NCI-H2171 (cell line): ENCODE data around the gene RPS27.

Source experiments
- DNase-seq: peaks from one replicate; lab custom pipeline; 2025; lab: John Stamatoyannopoulos, UW

RPS27 gene

GRCh38 chr1:153990468-153991150 is at the start of gene RPS27:
Gene RPS27, plus strand, starts transcription at chr1:153990762. Its CDS starts 35 bp downstream, at chr1:153990797.
- DNase-seq = peak; percentile 97

- DNase-seq = no peak
Measured at GRCh38 chr1:153941826-153942725, 48.5 kb upstream of the RPS27 start.

DNA sequence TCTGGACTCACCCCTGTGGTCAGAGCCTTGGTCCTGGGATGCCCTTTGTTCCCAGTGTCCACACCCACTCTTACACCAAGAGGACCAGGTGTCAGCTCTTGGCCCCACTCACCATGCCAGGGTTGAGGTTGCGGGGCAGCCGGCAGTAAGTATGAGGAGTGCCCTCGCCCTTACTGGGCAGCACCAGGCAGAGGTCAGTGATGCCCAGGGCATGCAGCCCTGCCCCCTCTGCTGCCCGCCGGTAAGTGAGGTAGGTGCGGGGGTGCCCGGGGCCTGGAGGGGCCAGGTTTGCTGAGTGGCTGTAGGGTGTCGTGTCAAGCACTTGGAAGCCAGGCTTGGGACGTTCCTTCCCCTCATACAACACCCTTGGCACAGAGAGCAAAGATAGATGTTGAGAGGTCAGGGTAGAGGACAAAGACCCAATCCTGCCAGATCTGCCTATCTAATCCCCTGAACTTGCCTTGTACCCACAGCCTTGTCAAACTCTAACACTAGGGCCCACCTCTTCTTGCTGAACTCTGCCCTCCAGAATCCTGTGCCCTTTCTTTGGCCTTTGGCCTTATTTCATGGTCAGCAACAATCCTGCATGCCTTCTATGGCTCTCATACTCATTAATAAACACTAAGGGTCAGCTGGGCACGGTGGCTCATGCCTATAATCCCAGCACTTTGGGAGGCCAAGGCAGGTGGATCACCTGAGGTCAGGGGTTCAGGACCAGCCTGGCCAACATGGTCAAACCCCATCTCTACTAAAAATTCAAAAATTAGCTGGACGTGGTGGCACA is 47.6 kb upstream of the RPS27 start:
- no peak for DNase-seq

DNA sequence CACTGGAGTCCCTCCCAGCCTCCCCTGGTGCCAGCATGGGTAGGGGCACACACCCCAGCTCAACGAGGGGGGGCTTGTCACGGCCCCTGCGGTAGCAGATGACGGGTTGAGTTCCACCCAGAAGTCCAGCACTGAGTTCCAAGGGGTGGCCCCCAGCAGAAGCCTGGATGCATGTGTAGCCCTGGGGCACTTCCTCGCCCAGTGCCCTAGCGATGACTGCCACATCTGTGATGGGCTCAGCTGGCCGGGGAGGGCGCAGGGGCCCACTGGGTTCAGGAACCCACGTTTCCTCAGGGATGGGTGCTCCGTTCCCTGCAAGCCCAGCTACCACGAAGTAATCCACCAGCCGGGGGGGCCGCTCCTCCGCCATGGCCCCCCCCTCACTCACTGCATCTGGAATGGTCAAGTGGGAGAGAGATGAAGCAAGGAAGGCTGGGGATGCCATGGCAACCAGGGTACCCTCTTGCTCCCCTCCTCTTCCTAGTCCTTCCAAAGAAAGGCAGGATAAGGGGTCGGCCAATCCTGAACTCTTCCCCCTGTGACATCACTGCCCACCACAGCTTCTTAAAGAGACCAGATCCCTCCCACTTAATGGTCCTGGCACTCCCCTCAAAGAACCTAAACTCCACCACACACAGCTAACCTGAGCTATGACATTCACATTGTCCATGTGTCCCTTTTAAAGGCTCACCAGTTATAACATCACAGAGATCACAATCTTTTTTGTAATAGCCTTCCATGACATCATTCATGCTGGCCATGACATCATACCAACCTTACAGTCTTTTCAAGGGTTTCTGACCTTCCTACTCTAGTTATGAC is 46.3 kb upstream of the RPS27 start:
- no peak for DNase-seq

GRCh38 chr1:153944827-153945117 is 45.8 kb upstream of the RPS27 start:
- no peak for DNase-seq

DNA sequence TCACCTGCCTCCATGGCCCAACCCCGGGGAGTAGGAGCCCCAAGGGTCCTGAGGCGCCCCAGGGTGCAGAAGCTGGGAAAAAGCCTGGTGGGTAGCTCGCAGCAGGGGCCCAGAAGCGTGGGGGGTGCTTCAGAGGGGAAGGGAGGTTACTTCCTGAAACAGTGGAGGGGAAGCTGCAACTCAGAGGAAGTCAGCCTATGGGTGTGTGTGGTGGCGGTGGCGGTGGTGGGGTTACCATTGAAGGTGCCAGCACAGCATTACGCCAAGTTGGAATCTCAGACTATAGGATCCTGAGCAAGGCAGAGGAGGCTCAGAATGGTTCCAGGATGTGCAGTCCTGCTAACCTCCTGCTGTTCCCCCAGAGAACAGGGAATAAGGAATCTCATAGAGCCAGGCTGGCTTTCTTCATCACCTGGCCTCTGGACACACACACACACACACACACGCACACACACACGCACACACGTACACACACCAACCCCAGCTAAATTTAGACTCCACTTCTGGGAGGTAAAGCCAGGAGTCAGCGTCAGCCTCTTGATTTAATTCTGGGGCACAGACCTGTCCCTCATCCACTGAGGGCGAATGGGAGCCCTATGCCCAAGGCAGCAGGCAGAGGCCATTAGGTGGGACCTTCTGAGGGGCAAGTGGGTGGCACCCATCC is 45.3 kb upstream of the RPS27 start:
- no peak for DNase-seq

- DNase-seq = peak; percentile 48
Measured at GRCh38 chr1:153945795-153946621, 44.6 kb upstream of the RPS27 start.

GRCh38 chr1:153946622-153947241 is 43.8 kb upstream of the RPS27 start, which contains the start of gene DENND4B:
Gene DENND4B, minus strand, starts transcription at chr1:153946718. Its CDS starts 2,344 bp downstream, at chr1:153944374.
- DNase-seq = peak; percentile 69

GRCh38 chr1:153951183-153951582 is 39.4 kb upstream of the RPS27 start:
- DNase-seq = no peak

- no peak for DNase-seq
Measured at GRCh38 chr1:153951801-153952200, 38.8 kb upstream of the RPS27 start.

DNA sequence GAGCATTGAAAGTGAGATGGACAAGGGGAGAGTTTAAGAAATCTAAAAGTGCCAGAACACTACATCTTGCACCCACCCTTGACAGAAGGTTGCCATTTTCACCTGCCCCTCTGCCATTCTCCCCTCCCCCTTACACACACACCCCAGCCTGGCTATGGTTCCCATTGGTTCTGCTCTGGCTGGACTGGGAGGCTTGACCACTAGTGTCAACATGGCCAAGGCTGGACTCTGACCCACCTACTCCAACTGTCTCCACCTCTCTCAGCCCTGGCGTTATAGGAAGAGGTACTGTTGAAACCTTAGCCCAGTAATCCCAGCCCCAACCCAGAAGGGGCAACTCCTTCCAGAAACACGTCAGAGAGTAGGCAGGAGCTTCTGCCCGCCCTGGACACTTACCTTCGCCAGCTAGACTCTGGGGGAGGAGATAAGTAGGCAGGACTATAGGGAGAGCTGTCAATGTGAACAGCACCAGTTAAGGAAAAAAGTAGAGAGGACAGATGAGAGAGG is 36.6 kb upstream of the RPS27 start:
- DNase-seq = no peak

GRCh38 chr1:153954826-153955225 is 35.7 kb upstream of the RPS27 start:
- DNase-seq = no peak

DNA sequence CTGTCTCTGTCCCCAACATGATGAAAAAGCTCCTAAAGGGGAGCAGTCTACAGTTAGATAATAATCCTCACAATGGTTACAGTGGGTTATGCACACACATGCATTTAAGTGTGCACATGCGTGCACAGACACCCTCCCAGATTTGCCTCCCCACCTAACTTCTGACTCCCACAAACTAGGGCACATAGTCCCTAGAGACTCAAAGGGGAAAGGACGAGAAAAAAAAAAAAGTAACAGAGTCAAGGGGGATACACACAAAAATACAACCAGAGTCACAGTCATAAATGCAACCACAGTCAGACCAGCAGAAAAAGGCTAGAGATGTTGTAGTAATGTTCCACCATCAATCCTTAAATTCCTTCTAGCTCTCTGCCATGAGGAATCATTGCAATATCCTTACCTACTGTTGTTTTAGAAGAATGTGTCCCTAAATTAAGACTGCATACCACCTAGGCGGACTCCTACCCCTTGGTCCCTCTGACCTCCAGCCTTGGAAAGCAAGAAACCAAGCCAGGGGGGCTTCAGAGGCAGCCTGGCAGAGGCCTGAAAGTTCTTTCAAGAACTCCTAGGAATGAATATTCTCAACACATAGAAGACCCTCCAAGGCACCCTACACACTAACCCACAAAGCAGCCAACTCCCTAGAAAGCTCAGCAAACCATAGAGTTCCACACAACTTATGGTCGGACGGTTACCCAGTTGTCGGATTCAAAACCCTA is 33.4 kb upstream of the RPS27 start:
- DNase-seq = no peak

DNA sequence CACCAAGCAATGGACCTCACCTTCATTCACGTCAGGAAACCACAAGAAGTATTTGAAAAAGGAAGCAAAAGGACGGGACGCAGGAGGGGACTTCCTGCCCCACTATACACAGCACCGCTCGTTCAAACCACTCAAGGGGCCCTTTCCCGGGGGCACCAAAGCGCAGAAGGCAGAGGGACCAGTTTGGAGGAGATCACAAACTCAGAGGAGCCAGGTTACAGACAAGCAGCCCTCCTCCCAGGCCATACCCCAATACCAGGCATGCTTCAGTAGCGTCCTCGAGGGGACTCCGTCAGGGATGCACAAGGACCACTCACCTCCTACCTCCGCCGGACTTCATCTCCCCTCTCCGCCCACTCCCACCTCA is 32.8 kb upstream of the RPS27 start:
- no peak for DNase-seq

DNA sequence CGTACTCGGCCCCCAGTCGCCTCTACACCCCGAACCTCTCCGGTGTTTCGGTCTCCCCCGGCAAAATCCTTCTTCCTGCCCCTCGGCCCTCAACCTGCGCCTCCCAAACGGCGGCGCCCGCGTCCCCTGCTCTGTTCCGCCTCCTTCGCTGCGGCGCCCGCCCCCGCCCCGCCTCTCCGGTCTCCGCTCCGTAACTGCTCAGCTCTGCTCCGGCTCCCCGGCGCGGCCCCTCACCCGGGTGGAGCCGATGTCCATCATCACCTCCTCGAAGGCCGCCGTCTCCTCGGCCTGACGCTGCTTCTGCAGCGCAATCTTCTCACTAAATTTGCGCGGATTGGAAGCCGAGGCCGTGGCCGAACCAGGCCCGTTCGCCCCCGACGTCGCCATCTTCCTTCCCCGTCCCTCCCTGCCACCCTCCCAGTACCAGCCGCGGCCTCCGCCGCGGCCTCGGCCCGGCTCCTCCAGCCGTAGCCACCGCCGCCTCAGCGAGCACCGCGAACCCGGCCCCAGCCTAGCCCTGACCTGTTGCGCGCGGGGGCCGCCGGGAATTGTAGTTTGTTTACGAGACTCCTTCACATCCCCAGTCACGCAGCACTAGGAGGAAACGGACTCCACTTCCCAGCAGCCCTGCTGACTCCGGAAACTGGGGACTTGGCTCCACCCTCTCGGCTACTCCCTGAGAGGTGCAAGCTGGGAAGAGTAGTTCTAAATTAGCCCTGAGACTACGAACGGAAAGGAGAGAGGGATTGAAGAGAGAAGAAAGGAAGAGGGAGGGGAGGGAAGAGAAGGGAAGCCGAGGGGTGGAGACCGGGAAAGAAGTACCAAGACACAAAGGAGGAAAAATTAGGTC is 32.2 kb upstream of the RPS27 start, which contains the start of gene CRTC2:
Gene CRTC2 (minus strand): TSS at position 502 of the 850 bp plus-strand sequence. CDS start 115 bp downstream, at position 387.
- peak; percentile 97 for DNase-seq

DNA sequence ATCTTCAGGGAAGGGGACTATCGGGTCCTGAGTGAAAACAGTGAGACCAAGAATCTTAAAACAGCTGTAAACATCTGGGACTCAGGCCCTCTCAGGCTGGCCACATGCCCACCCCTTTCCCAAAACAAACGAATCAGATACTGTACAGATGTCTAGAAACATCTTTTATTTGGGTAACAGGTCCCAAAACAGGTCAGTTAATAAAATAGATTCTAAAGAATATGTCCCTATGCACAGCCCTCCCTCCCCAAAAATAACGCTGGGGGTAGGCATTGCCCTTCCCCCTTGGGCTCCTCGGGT is 31.7 kb upstream of the RPS27 start:
- DNase-seq = no peak

- no peak for DNase-seq
Measured at GRCh38 chr1:153959454-153959853, 31.1 kb upstream of the RPS27 start.

GRCh38 chr1:153960206-153960605 is 30.4 kb upstream of the RPS27 start:
- no peak for DNase-seq
